Lung microvascular endothelial cell (primary cell): ENCODE measurements around the gene ELMO1. TPM values are rescaled to one million over a fixed set of nuclear protein-coding genes. Genes with fewer than 3 reads are reported as not detected.

Experiments used
- DNase-seq, 2 donors: peaks; one replicate each; pipeline versions ENCODE4 v3.0.0 to v3.0.0-alpha.2; 2010; ENCODE audit warnings: low read depth in 2 of 2
- total RNA-seq: library from RNA; depleted of rRNA; stranded (reverse); fragments of >200 nt; gene quantifications from 2 replicates; pipeline ENCODE4 v1.2.1, GENCODE V29; 2014

ELMO1 gene
- total RNA-seq, 1 donor from 2014 or later = 36.5 TPM

GRCh38 chr7:37431413-37431812 is 17.3 kb downstream of the ELMO1 start:
- peak; percentile 77 to 83 for DNase-seq

GRCh38 chr7:37430640-37431039 is 18.0 kb downstream of the ELMO1 start:
- peak; percentile 85 to 91 for DNase-seq

GRCh38 chr7:37430171-37430570 is 18.5 kb downstream of the ELMO1 start:
- peak; percentile 60 to 61 for DNase-seq

- DNase-seq = no peak
Observed at GRCh38 chr7:37429435-37429791, 19.3 kb downstream of the ELMO1 start.

GRCh38 chr7:37428681-37429434 is 19.8 kb downstream of the ELMO1 start:
- DNase-seq = no peak

- DNase-seq = no peak
Observed at GRCh38 chr7:37427276-37427940, 21.3 kb downstream of the ELMO1 start.

- DNase-seq = no peak
Observed at GRCh38 chr7:37425498-37425897, 23.2 kb downstream of the ELMO1 start.

GRCh38 chr7:37424995-37425394 is 23.7 kb downstream of the ELMO1 start:
- no peak for DNase-seq

GRCh38 chr7:37424521-37424920 is 24.1 kb downstream of the ELMO1 start:
- no peak for DNase-seq

- DNase-seq = no peak
Observed at GRCh38 chr7:37421861-37422500, 26.7 kb downstream of the ELMO1 start.

- no peak for DNase-seq
Observed at GRCh38 chr7:37420946-37421695, 27.5 kb downstream of the ELMO1 start.

- DNase-seq = no peak
Observed at GRCh38 chr7:37419496-37419895, 29.2 kb downstream of the ELMO1 start.

- DNase-seq = no peak
Observed at GRCh38 chr7:37418381-37418780, 30.3 kb downstream of the ELMO1 start.

- DNase-seq = no peak
Observed at GRCh38 chr7:37417107-37417474, 31.6 kb downstream of the ELMO1 start.

GRCh38 chr7:37416378-37417106 is 32.1 kb downstream of the ELMO1 start:
- no peak for DNase-seq

GRCh38 chr7:37415629-37416028 is 33.0 kb downstream of the ELMO1 start:
- no peak for DNase-seq

- DNase-seq = no peak
Observed at GRCh38 chr7:37414352-37414983, 34.2 kb downstream of the ELMO1 start.

GRCh38 chr7:37411444-37412034 is 37.1 kb downstream of the ELMO1 start:
- no peak for DNase-seq

GRCh38 chr7:37410305-37411229 is 38.1 kb downstream of the ELMO1 start:
- no peak for DNase-seq
